Uterus (tissue), 2 donors: ENCODE results near the gene SEL1L.

ENCODE experiments used
- POLR2A ChIP-seq, 2 donors: fragments of 450-650 bp; IDR thresholded peaks; one replicate each; pipeline ENCODE4 v1.6.1; 2016; ENCODE audit warnings: antibody characterized with exemption in 2 of 2, mild to moderate bottlenecking in 1 of 2, moderate library complexity in 1 of 2
- TF ChIP-seq, protein P1 (sequence below), 4 experiments: fragments of 200-600 bp in 2 of 4; fragments of 450-650 bp in 2 of 4; sonication (generic) in 2 of 4; IDR thresholded peaks; one replicate each; pipeline ENCODE4 v1.5.1; 2016 to 2019; ENCODE audit warnings: antibody characterized with exemption in 4 of 4, mild to moderate bottlenecking in 2 of 4, moderate library complexity in 1 of 4

DNA sequence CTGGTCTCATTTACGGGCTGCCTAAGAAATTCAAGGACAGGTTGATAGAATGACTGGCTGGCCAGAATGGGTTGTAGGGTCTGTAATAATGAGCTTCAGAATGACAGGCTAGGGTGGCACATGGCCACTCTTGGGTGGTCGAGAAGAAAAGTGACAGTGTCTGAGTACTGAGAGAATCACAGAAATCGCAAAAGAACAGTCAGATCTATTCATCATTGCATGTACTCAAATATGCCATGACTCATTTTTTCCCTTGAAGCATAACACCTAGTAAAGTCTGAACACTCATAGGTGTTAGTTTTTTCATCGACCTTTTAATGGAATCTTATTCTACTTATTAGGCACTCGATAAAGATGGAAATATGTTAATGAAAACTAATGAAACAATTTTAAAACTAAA lies 37.8 kb upstream of the SEL1L start:
- TF ChIP-seq, protein P1, sequence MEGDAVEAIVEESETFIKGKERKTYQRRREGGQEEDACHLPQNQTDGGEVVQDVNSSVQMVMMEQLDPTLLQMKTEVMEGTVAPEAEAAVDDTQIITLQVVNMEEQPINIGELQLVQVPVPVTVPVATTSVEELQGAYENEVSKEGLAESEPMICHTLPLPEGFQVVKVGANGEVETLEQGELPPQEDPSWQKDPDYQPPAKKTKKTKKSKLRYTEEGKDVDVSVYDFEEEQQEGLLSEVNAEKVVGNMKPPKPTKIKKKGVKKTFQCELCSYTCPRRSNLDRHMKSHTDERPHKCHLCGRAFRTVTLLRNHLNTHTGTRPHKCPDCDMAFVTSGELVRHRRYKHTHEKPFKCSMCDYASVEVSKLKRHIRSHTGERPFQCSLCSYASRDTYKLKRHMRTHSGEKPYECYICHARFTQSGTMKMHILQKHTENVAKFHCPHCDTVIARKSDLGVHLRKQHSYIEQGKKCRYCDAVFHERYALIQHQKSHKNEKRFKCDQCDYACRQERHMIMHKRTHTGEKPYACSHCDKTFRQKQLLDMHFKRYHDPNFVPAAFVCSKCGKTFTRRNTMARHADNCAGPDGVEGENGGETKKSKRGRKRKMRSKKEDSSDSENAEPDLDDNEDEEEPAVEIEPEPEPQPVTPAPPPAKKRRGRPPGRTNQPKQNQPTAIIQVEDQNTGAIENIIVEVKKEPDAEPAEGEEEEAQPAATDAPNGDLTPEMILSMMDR (IDR thresholded peaks at IDR 0.05): no peak
- no peak for TF ChIP-seq POLR2A (IDR thresholded peaks at IDR 0.05)
